Ascending aorta (tissue), 2 donors: ENCODE data around the gene LRRC71. TPM values are rescaled to one million over a fixed set of nuclear protein-coding genes. Genes with fewer than 3 reads are reported as not detected.

ENCODE experiments used
- DNase-seq, 2 donors: peaks; one replicate each; pipeline ENCODE4 v3.0.0-alpha.2; 2019; ENCODE audit warnings: low spot score in 2 of 2
- H3K27ac ChIP-seq, 2 donors: fragments of 200-600 bp; sonication (generic); one replicate each; pipeline ENCODE4 v1.5.1; 2016 to 2017; ENCODE audit warnings: mild to moderate bottlenecking in 1 of 2
- H3K27me3 ChIP-seq: fragments of 200-600 bp; sonication (generic); one replicate; pipeline ENCODE4 v1.5.1; 2017
- H3K36me3 ChIP-seq, 2 donors: fragments of 200-600 bp; sonication (generic); one replicate each; pipeline ENCODE4 v1.5.1; 2016
- H3K4me1 ChIP-seq, 2 donors: fragments of 200-600 bp; sonication (generic); one replicate each; pipeline ENCODE4 v1.5.1; 2016 to 2017; ENCODE audit warnings: mild to moderate bottlenecking in 1 of 2
- H3K4me3 ChIP-seq, 2 donors: fragments of 200-600 bp; sonication (generic); one replicate each; pipeline ENCODE4 v1.5.1; 2016 to 2017; ENCODE audit warnings: mild to moderate bottlenecking in 1 of 2
- H3K9me3 ChIP-seq, 2 donors: fragments of 200-600 bp; sonication (generic); one replicate each; pipeline ENCODE4 v1.5.1; 2016
- CTCF ChIP-seq, 3 experiments: fragments of 200-600 bp in 2 of 3; fragments of 450-650 bp in 1 of 3; sonication (generic) in 2 of 3; IDR thresholded peaks; one replicate each; pipeline ENCODE4 v1.5.1; 2016 to 2019; ENCODE audit warnings: antibody characterized with exemption in 3 of 3, mild to moderate bottlenecking in 1 of 3, moderate library complexity in 1 of 3
- intact Hi-C: fragments of 100-400 bp; cut with DNase I; formaldehyde crosslinking; loops from one replicate; pipeline ENCODE4 v1.15.1; 2023
- total RNA-seq: library from RNA; depleted of rRNA; stranded (reverse); fragments of >200 nt; gene quantifications from one replicate; pipeline ENCODE4 v1.1.0, GENCODE V29; 2016

LRRC71 gene
- total RNA-seq, 1 donor from 2014 or later: not detected

DNA sequence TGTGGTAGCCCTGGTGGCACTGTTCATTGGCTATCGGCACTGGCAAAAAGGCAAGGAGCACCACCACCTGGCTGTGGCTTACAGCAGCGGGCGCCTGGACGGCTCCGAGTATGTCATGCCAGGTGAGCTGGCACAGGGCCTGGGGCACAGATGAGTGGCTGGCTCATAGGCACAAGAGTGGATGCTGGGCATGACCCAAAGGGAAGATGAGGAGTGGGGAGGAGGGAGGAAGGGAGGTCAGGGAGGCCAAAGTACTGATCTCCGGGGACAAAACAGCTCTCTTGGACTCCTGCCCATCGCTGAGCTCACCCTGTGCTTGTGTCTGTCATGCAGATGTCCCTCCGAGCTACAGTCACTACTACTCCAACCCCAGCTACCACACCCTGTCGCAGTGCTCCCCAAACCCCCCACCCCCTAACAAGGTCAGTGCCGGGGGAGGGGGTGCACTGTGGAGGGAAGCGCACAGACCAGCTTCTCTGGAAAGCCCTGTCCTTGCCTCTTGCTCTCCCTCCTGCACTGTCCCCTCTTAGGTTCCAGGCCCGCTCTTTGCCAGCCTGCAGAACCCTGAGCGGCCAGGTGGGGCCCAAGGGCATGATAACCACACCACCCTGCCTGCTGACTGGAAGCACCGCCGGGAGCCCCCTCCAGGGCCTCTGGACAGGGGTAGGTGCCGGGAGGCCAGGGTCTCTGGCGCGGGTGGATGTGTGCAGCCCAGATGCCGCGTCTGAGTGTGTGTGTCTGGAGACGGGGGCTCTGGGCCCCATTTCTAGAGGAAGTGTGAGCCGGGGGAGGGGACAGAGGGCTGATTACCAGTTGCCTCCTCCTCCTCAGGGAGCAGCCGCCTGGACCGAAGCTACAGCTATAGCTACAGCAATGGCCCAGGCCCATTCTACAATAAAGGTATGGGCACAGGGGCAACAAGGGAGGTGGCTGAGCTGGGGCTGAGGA is 7.3 kb upstream of the LRRC71 start:
- TF ChIP-seq CTCF (IDR thresholded peaks at IDR 0.05): no peak
- peaks cover 20 to 47% of the 10 kb centered on the region in 2 donors for H3K36me3 ChIP-seq
- H3K27me3 ChIP-seq: no peaks in the 10 kb centered on the region
- H3K4me1 ChIP-seq: no peaks in the 10 kb centered on the region
- intact Hi-C loops: no loop called here
- no peak for DNase-seq
- no peaks in the 10 kb centered on the region for H3K9me3 ChIP-seq
- H3K4me3 ChIP-seq: no peak overlapping the region
- H3K27ac ChIP-seq: no peak overlapping the region

DNA sequence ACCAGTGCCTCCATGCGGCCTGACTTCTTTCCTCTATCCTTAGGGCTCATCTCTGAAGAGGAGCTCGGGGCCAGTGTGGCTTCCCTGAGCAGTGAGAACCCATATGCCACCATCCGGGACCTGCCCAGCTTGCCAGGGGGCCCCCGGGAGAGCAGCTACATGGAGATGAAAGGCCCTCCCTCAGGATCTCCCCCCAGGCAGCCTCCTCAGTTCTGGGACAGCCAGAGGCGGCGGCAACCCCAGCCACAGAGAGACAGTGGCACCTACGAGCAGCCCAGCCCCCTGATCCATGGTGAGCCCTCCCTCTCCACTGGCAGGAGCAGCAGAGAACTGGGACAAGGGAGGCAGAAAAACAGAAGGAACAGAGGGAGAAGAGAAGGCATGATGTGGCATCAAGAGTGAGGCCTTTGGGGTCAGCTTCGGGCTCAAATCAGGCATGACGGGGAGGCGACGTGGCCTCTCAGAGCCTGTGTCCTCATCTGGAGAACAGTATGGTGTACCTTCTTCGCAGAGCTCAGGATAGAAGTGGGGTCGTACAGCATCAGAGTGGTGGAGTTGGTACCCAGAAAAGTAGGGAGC is 6.5 kb upstream of the LRRC71 start:
- intact Hi-C loops: no loop called here
- Histone ChIP-seq H3K36me3 (peaks cover 19 to 39% of the 10 kb centered on the region in 2 donors), H3K27me3 (no peaks in the 10 kb centered on the region), H3K4me1 (no peaks in the 10 kb centered on the region), H3K27ac (no peak overlapping the region), H3K4me3 (no peak overlapping the region), H3K9me3 (no peaks in the 10 kb centered on the region)
- no peak for DNase-seq
- TF ChIP-seq CTCF (IDR thresholded peaks at IDR 0.05): no peak

GRCh38 chr1:156914440-156914856 is 6.0 kb upstream of the LRRC71 start:
- TF ChIP-seq CTCF (IDR thresholded peaks at IDR 0.05): no peak
- Histone ChIP-seq H3K4me3 (no peak overlapping the region), H3K27me3 (no peaks in the 10 kb centered on the region), H3K9me3 (no peaks in the 10 kb centered on the region), H3K27ac (no peak overlapping the region), H3K4me1 (no peaks in the 10 kb centered on the region), H3K36me3 (peaks cover 19 to 37% of the 10 kb centered on the region in 2 donors)
- DNase-seq: no peak
- intact Hi-C loops: no loop called here

GRCh38 chr1:156921053-156921529 is 659 bp downstream of the LRRC71 start:
- DNase-seq: no peak
- no peak for TF ChIP-seq CTCF (IDR thresholded peaks at IDR 0.05)
- Histone ChIP-seq H3K4me3 (no peak overlapping the region), H3K4me1 (peaks cover 4 to 9% of the 10 kb centered on the region in 2 donors), H3K27me3 (peaks cover 28% of the 10 kb centered on the region), H3K27ac (no peak overlapping the region), H3K9me3 (no peaks in the 10 kb centered on the region), H3K36me3 (peaks cover 0 to 7% of the 10 kb centered on the region in 2 donors)
- intact Hi-C loops: loop anchor here (2.0 kb wide), 1 partner anchor 28 kb away; the partner anchor contains the start of gene PEAR1

DNA sequence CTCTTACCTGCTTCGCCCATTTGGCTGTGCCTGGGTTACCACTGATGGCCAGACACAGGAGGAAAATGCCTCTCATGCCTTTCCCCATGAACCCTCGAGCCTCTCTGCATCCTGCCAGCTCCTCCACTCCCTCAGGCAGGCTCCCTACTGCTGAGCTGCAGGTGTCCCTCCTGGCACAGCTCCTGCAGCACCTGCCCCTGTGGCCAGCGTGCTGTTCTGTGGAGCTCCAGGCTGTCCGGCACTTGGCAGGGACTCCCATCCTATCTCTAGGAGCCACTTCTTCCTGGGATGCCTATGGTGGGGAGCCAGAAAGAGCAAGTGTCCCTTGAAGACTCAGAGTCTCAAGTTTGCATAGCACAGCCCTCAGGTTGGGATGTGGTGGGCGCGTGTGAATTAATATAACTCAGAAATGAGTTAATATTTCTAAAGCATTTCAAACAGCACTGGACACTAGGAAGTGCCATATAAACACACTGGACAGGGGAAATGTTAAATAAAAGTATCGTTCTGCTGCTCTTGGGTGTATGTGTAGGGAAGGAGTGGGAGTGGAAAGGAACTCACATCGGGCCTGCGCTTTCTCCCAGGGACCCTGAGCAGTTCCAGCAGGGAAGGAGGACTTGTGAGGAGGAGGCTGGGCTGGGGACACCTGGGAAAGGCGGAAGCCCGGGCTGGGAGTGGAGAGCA is 2.7 kb downstream of the LRRC71 start:
- peak overlapping the region in 1 of 2 donors; percentile 31 for H3K4me3 ChIP-seq

More for the DNA sequence above, 2.7 kb downstream of the LRRC71 start:
- no peaks in the 10 kb centered on the region for H3K9me3 ChIP-seq
- H3K27me3 ChIP-seq: peaks cover 28% of the 10 kb centered on the region
- no peak for DNase-seq
- TF ChIP-seq CTCF (IDR thresholded peaks at IDR 0.05): no peak
- H3K4me1 ChIP-seq: peaks cover 4 to 17% of the 10 kb centered on the region in 2 donors
- H3K36me3 ChIP-seq: no peaks in the 10 kb centered on the region
- intact Hi-C loops: no loop called here
- H3K27ac ChIP-seq: no peak overlapping the region
